Measurements from ENCODE around the gene ACBD6.

DNA sequence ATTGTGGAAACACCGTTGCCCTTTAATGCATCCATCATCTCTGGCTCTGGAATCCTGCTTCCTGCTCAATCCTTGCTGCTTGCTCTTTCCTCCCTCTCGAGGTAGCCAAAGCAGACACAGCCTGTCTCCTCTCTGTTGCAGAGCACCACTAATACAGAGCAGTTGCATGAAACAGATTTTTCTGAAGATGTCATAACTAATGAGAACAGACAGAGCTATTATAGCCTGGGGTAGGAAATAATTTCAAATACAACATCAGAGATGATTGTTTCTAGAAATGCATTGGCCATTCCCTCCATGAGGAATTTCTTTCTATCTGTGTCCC is 23.3 kb upstream of the ACBD6 start:
- TF ChIP-seq EZH2 (IDR thresholded peaks at IDR 0.05): no peak
- no peak for TF ChIP-seq POLR2AphosphoS5 (IDR thresholded peaks at IDR 0.05; ENCODE audit: borderline replicate concordance, low read depth, low read length)
